ENCODE data around the gene TRIM8. TPM values are rescaled to one million over a fixed set of nuclear protein-coding genes. Genes with fewer than 3 reads are reported as not detected.

TRIM8 gene
- total RNA-seq, 1 experiment from 2014 or later = 67.3 TPM

DNA sequence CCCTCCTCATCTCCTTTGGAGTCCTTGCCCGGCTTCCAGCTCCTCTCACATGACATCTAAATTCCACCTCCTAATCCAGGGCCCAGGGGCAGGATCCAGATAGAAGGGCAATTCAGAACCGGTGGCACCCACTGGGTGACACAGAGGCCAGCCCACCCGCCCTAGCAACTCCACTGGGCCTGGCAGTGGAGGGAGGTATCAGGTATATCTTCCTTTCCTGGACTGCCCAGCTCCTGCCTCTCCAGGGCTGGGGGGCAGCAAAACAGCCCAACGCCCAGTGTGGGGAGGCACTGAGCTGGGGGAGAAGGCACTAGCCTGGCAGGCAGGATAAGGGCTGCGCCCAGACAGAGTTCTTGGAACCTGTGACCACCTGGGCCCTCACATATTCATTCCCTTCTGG is 10.4 kb upstream of the TRIM8 start:
- Histone ChIP-seq H3K4me3 (no peak overlapping the region), H3K27ac (no peak overlapping the region), H3K36me3 (no peaks in the 10 kb centered on the region), H3K9me3 (replicated peaks) (no peaks in the 10 kb centered on the region), H3K4me1 (peaks cover 27% of the 10 kb centered on the region), H3K27me3 (no peaks in the 10 kb centered on the region)
- DNase-seq = no peak

- Histone ChIP-seq H3K9me3 (replicated peaks) (no peaks in the 10 kb centered on the region), H3K27ac (no peak overlapping the region), H3K36me3 (no peaks in the 10 kb centered on the region), H3K27me3 (no peaks in the 10 kb centered on the region), H3K4me3 (no peak overlapping the region), H3K4me1 (peaks cover 19% of the 10 kb centered on the region)
- DNase-seq = no peak
Measured at GRCh38 chr10:102634686-102635085, 9.6 kb upstream of the TRIM8 start.

DNA sequence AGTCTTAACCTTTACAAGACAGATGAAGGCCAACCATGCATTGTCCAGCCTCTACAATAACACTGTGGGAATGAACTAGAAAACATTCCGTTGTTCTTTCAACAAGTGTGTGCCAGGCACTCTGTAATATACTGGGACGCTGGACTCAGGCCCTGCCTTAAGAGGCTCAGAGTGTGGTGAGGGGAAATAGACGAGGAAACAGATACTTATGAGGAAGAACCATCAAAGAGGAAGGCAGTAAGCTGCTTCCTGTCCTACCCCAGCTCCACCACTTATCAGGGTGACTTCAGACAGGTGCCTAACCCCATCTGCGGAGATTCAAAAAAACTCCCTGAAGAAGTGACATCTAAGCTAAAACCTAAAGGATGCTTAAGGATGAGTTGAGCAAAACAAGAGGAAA is 8.9 kb upstream of the TRIM8 start:
- Histone ChIP-seq H3K4me3 (no peak overlapping the region), H3K9me3 (replicated peaks) (no peaks in the 10 kb centered on the region), H3K27me3 (no peaks in the 10 kb centered on the region), H3K27ac (no peak overlapping the region), H3K4me1 (peaks cover 12% of the 10 kb centered on the region), H3K36me3 (no peaks in the 10 kb centered on the region)
- DNase-seq = no peak

GRCh38 chr10:102639537-102639936 is 4.7 kb upstream of the TRIM8 start:
- H3K4me3 ChIP-seq = no peak overlapping the region
- H3K4me1 ChIP-seq = no peaks in the 10 kb centered on the region
- DNase-seq = no peak
- no peaks in the 10 kb centered on the region for H3K9me3 ChIP-seq (replicated peaks)
- H3K27me3 ChIP-seq = no peaks in the 10 kb centered on the region
- H3K36me3 ChIP-seq = no peaks in the 10 kb centered on the region
- no peak overlapping the region for H3K27ac ChIP-seq

- no peaks in the 10 kb centered on the region for H3K9me3 ChIP-seq (replicated peaks)
- H3K27me3 ChIP-seq = no peaks in the 10 kb centered on the region
- peak overlapping the region; percentile 80; the same call in 1 of the 2 replicates for H3K27ac ChIP-seq
- DNase-seq = no peak
- no peaks in the 10 kb centered on the region for H3K4me1 ChIP-seq
- no peaks in the 10 kb centered on the region for H3K36me3 ChIP-seq
- peak overlapping the region; percentile 86 for H3K4me3 ChIP-seq
Measured at GRCh38 chr10:102641402-102641801, 2.9 kb upstream of the TRIM8 start.

GRCh38 chr10:102641880-102642735 is 2.2 kb upstream of the TRIM8 start:
- peak overlapping the region; percentile 80 for H3K27ac ChIP-seq
- DNase-seq = peak; percentile 99

GRCh38 chr10:102642736-102643335 is 1.4 kb upstream of the TRIM8 start:
- H3K9me3 ChIP-seq (replicated peaks) = no peaks in the 10 kb centered on the region
- H3K4me1 ChIP-seq = peaks cover 10% of the 10 kb centered on the region
- peak overlapping the region; percentile 80 for H3K27ac ChIP-seq
- 0 out of 2 replicates have a peak, but pooled peaks cover 2% of the 10 kb centered on the region for H3K36me3 ChIP-seq
- H3K27me3 ChIP-seq = no peaks in the 10 kb centered on the region
- H3K4me3 ChIP-seq = peak overlapping the region; percentile 86
- DNase-seq = peak; percentile 38 to 52

More at GRCh38 chr10:102641880-102642735, 2.2 kb upstream of the TRIM8 start:
- Histone ChIP-seq H3K27me3 (no peaks in the 10 kb centered on the region), H3K4me1 (peaks cover 5% of the 10 kb centered on the region; the same call in 1 of the 2 replicates), H3K9me3 (replicated peaks) (no peaks in the 10 kb centered on the region), H3K36me3 (no peaks in the 10 kb centered on the region), H3K4me3 (peak overlapping the region; percentile 86)

GRCh38 chr10:102643336-102644065 is 778 bp upstream of the TRIM8 start:
- Histone ChIP-seq H3K4me1 (peaks cover 17% of the 10 kb centered on the region), H3K36me3 (0 out of 2 replicates have a peak, but pooled peaks cover 2% of the 10 kb centered on the region), H3K27ac (peak overlapping the region; percentile 80), H3K9me3 (replicated peaks) (no peaks in the 10 kb centered on the region), H3K4me3 (peak overlapping the region; percentile 86), H3K27me3 (no peaks in the 10 kb centered on the region)
- DNase-seq = peak; percentile 75 to 77

- Histone ChIP-seq H3K36me3 (0 out of 2 replicates have a peak, but pooled peaks cover 2% of the 10 kb centered on the region), H3K9me3 (replicated peaks) (no peaks in the 10 kb centered on the region), H3K4me1 (peaks cover 26% of the 10 kb centered on the region), H3K27ac (peak overlapping the region; percentile 79), H3K4me3 (peak overlapping the region; percentile 86), H3K27me3 (no peaks in the 10 kb centered on the region)
- DNase-seq = peak; percentile 82 to 84
Measured at GRCh38 chr10:102644646-102645387, 538 bp downstream of the TRIM8 start.

- H3K4me1 ChIP-seq = peaks cover 29% of the 10 kb centered on the region
- H3K9me3 ChIP-seq (replicated peaks) = no peaks in the 10 kb centered on the region
- 0 out of 2 replicates have a peak, but pooled peaks cover 2% of the 10 kb centered on the region for H3K36me3 ChIP-seq
- H3K27me3 ChIP-seq = no peaks in the 10 kb centered on the region
- DNase-seq = peak; percentile 67 to 81
- peak overlapping the region; percentile 79 for H3K27ac ChIP-seq
- peak overlapping the region; percentile 86 for H3K4me3 ChIP-seq
Measured at GRCh38 chr10:102645388-102645740, 1.1 kb downstream of the TRIM8 start.

DNA sequence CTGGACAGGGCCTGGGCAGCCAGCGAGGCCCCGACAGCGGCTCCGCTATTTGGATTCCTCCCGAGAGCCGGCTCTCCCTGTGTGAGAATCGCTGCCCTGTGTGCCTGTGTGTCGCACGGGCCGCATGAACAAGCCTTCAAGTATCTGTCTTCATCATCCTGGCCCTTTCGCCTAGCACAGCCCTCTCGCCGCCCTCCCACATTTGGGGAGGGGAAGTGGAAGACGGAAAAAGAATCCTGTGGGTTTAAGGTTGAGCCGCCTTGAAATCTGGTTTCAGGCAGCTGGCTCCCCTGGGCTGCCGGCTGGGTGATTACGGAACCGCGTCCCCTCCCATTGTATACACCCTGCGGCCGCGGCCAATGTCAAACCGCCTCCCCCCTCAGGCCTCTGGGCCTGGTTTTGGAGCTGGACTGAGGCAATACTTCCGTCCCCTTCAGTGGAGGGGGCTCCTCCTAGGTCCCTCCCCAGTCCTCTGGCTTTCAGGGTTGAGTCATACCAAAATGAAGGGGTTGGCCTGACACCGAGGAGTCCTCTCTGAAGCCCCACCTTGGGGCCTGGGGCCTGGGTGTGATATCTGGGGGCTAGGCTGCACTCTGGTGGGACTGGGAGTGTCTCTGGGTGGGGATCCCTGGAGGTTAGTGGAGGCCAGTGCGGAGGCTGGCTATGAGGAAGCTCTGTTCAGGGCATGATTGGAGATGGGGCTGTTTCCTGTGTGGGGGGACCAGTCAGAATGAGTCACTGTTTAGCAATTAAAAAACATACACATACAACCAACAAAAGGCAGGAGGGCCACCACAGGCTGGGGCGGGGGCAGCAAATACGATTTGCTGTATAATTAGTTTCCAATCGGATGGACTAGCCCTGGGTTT is 1.7 kb downstream of the TRIM8 start:
- Histone ChIP-seq H3K9me3 (replicated peaks) (no peaks in the 10 kb centered on the region), H3K27me3 (no peaks in the 10 kb centered on the region), H3K27ac (peak overlapping the region; percentile 79), H3K4me1 (peaks cover 30% of the 10 kb centered on the region), H3K36me3 (peaks cover 3% of the 10 kb centered on the region; the same call in 1 of the 2 replicates), H3K4me3 (peak overlapping the region; percentile 86)
- peak; percentile 92 to 94 for DNase-seq

- Histone ChIP-seq H3K27me3 (no peaks in the 10 kb centered on the region), H3K9me3 (replicated peaks) (no peaks in the 10 kb centered on the region), H3K36me3 (peaks cover 10% of the 10 kb centered on the region), H3K27ac (peak overlapping the region; percentile 79), H3K4me1 (peaks cover 30% of the 10 kb centered on the region), H3K4me3 (peak overlapping the region; percentile 86)
- peak; percentile 53 to 69 for DNase-seq
Measured at GRCh38 chr10:102646610-102647442, 2.5 kb downstream of the TRIM8 start.

Data from SJCRH30 (cell line).